Inflammatory macrophage (primary cell): ENCODE results near the gene GNAQ.

Source experiments
- DNase-seq, 2 donors: peaks; one replicate each; pipeline ENCODE4 v3.0.0-alpha.2; 2020 to 2022

Gene GNAQ

DNA sequence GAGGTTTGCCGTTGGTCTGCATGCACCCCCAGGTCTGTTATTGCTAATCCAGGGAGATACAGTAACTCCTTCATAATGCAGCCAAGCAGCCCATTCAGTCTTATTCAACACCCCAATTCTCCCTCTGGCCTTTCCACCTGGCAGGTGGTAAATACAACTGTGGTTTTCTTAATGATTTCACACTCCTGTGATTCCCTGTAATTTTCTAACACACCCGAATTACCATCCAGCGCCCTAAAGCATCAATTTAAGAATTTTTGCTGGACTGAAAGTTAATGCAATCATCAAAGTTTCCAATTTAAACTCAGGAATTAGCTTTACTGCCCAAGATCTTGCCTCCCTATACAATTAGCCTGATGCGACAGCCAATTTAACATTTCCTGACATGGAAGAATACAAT is 62.5 kb downstream of the GNAQ start:
- DNase-seq = no peak

DNA sequence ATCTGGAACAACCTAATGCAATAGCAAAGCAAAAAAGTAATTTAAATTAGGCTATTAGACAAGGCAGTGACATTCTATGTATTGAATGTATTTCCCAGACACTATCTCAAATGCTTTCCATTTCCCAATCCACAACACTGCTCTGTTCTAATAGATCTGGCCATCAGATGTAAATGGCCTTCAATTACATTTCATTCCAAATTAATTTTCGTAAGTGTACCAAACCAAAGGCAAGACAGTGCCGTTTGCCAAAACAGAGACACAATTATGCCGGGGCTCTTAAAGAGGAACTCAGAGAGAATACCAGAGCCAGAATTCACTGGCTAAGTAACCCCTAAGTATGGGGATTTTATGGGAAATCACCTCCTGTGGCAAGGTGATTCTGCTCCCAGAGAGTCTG is 63.1 kb downstream of the GNAQ start:
- DNase-seq = no peak

DNA sequence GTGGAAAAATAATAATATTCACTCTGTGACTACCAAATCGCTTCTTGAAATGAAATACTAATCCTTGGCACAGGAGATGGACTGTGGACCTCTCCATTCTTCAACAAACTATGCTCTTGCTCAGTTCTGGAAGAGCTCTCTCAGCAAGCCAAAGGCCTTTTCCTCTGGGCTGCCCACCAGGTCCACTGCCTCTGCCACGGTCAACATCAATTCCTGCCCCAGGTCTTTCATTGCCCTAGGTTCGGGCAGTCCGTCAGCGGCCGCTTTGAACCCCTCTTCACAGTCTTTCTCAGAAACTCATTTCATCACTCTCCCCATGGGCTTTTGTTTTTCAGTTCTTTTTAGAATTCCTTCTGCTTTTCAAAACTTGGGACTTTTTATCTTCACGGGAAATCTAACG is 64.9 kb downstream of the GNAQ start:
- DNase-seq = no peak

DNA sequence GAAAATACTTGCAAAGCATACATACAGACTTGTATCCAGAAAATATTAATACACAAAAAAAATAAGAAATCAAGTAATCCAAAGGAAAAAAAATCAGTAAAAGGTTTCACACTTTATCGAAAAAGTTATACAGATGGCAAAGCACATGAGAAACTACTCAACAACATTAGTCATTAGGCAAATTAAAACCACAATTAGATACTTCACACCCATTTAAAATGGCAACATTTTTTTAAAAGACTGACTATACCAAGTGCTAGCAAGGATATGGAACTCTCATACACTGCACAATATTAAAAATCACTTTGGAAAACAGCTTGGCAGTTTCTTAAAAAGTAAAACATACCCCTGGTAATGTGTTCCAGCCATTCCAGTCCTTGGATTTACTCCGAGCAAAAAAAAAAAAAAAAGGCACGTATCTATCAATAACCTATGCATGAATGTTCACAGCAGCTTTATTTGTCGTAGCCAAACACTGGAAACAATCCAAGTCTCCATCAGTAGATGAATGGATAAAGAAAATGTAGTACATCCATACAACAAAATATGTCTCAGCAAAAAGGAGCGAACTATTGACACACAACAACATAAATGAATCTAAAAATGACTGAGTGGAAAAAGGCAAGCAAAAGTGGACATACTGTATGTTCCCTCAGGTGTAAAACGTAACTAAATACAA is 66.0 kb downstream of the GNAQ start:
- no peak for DNase-seq

DNA sequence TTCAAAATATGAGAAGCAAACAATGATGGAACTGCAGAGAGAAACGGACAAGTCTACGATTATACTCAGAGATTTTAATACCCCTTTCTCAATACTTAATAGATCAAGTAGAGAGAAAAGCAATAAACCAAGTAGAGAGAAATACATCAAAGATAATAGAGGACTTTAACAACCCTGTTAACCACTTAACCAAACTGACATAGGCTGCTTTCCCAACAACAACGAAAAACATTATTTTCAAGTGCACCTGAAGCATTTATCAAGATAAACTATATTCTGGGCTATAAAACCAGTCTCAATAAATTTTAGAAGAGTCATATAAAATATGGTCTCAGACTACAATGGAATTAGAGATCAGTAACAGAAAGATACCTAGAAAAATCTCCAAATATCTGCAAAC is 67.4 kb downstream of the GNAQ start:
- no peak for DNase-seq

DNA sequence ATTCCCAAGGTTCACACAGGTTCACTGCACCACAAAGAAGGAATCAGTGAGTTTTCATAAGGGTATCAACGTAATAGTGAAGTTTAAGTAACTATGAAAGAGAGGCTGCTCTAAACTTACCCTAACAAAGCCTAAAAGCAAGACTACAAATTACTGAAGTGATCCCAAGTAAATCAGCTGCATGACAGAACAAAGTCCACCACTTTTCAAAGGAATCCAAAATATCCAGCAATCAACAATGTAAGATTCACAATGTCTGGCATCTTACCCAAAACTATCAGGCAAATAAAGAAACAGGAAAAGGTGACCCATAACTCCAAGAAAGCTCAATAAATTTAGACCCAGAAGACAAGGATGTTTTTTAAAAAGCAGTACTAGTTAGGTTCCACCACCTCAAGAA is 70.1 kb downstream of the GNAQ start:
- no peak for DNase-seq

DNA sequence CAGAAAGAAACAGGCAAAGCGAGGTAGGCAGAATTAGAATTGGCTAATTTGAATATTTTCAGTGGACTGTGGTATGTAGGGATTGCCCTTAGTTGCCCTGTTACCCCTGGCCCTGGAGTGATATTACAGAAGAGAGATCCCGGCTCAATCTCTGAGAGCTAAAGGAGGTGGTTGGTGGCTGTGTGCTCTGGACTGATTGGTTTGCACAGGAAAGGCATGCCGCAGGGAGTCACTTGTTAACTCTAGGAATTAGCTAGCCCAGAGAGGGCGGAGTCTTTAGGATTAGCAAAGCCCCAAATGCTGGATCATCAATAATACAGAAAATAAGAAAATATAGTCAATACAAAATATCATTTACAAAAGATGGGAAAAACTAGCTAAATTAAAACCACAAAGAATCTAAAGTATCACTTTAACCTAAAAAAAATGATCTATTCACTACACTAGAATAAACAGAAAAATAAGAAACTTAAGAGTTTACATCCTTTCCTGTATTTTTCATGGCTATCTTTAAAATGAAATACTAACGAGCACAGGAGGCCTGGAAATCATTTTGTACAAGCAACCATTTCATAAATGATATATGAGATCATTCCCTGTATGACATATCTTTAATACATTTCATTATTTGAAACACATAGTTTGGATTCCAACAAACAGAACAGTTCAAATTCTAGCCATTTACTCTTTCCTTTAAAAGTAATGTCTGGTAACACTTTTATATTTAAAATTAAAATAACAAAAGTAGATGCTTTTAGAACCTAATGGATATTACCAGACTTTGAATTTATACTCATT is 71.1 kb downstream of the GNAQ start:
- no peak for DNase-seq

DNA sequence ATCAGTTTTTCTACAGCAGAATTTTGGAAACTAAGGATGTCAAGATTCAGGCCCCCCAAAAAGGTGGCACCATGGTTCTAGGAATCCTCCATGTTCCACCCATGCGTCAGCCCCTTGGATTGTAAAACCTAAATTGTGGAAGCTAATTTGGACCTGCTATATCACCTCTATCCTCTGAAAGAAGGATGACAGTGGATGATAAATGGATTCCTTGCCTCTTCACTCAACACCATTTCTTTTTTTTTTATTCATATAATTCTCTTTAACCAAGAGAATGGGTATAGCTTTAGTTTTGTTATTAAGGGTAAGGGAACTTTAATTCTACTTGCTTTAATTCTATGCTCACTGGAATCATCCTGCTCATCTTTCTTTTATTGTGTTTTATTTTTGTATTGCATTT is 71.8 kb downstream of the GNAQ start:
- DNase-seq = no peak

DNA sequence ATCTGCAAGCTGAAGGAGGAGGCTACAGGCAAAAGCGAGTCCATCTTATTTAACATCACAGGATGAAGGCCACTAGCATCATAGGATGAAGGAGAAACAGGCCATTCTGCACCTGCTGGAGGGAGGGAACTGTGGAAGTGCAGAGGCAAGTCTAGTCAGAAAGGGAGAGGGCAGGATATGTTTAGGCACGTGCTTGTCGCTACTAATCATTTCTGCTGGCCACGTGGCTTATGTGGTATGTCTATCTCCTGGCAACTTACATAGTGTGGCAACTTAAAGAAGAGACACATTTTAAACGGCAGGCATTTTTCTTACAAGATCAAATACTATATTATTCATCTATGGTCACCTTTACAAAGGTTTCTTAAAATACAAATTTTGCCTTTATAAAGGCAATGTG is 74.0 kb downstream of the GNAQ start:
- DNase-seq = no peak

DNA sequence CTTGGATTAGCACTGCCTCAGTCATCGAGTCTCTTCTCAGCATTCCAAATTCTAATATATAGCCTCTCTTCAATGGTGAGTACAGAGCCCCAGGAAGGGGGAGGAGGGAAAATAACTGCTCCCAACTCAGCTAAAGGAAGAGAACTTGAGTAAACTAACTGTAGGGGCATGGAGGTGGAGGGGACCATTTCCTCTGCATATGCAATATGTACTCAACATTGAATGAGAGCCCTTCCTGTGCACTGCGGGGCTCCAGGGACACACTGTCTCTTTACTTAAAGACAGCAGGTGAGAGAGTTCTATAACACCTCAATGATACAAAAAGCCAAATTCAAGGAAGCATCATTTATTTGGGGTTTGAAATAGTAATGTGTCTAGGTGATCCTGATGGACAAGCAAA is 75.1 kb downstream of the GNAQ start:
- DNase-seq = no peak

DNA sequence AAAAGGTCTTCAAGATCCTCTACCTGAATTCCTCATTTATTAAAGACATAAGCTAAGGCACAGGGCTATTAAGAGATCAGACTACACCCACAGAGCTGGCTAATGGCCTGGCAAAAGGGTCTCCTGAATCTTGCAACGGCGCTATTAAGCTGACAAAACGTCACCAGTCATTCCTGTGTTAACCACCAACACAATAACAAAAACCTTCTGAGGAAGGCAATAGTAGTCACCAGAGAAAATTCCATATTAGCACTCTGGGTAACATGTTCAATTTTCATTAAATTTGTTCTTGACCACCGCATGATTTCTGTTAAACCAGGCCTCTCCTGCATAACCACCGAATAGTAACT is 77.0 kb downstream of the GNAQ start:
- no peak for DNase-seq

DNA sequence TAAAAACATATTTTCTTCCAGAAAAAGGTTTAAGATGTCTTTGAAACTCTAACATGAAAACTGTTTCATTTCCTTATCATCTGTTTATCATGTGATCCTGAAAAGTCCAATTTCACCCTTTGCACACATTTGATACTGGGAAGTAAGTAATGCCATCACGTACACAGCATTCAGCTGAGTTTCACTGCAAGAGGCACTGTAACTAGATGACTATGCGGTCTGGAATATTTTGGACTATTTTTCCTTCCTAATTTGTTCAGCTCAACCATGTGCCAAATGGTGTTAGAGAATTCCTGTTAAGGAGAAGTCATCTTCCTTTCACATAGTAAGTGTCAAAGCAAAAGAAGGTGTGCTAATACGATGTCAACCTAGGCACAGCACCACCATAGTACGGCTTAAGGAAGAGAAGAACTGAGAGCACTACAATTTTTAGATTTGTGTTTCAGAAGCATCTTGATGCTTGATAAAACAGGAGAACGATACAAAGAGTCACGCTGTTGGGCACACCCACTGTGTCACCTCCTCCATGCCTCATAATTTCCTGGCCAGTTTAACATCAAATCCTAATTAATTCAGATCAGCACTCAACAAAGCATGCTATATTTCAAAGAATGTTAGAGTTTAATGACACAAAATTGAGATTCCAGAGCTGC is 77.5 kb downstream of the GNAQ start:
- peak; percentile 74 to 80 for DNase-seq

DNA sequence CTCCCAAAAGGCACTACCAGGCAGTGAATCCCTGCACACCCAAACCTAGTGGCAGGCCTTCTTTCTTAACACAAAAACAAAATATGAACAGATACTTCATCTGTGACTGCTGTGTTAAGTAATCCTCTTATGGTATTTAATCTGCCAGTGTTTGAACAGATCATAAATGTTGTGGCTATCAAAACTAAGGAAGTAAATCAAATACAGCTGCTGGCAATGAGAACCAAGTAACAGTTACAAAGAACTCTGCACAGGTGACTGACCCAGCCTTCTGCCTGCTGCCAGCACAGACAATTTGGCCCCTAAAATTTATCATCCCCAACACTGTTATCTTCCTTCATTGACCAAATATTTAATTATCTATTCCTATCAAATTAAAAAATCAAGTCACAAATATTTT is 78.0 kb downstream of the GNAQ start:
- no peak for DNase-seq

DNA sequence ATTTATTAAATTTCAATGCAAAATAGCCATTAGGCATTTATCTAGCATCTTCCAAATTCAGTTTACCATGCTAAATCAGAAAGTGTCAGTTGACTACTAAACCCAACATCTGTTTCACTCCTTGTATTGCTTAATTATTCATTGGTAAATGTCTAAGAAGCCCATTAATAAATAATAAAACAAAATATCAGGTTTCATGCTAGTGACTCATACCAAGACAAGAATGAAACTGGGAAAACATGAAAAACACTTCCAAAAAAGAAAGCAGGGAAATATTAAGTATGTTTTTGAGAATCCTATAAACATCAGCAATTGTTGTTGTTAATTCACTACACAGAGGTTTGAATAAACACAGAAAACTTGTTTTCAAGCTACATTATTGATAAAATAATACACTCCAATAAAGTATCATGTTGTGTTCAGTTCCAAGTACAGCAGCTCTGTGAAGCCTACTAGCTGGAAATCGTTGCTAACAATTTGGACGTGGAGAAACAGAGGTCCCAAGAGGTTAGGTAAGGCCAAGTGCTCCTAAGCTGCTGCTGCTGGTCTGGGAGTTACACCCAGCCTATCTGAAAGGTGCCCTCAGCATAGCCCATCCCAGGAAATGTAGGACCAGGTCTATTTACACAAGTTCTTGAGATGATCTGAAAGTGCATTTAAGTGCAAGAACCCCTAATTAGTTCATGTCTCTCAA is 78.8 kb downstream of the GNAQ start:
- DNase-seq = no peak

DNA sequence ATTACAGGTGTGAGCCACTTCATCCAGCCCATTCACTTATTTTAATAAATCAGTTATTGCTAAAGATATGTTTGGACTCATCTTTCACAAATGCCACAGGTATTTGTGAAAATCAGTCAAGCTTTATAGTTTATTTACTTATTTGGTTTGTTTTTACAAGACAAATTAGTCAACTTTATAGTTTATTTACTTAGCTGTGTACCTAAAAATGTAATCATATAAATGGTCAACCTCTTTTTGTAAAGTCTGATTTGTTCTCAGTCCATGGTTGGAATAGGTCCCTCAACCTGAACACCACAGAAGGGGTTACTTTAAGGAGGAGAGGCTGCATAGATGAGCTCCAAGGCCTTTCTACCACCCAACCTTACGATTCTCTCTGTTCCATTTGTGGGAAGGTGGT is 80.2 kb downstream of the GNAQ start:
- DNase-seq = no peak

DNA sequence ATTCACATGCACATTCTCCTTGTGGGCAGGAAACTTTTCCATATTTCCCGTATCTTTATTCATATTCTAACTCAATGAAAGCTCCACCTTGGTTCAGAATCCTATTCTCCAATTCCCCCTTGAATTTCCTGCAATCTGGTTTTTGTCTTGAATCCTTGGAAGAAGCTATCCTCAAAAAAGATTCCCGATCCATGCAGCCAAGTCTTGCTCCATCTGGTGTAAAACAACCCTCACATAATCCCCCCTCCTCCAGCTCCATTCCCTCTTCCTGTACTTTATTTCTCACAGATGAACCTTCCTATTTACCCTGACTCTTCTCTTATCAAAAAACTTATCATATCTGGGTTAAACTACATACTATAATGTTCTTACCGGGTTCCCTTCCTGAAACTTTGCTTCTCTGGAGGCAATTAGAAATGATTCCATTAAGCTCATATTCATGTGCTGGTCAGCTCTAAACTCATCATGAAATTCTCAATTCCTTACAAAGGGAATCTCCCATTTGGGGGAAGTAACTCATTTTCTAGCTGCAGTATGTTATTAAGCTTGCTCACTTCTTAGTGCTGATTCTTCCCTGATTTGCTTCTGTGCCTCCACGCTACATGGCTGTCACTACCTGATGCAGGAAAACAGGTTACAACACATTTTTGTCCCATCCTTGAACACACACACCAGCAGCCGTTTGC is 81.7 kb downstream of the GNAQ start:
- DNase-seq = no peak

DNA sequence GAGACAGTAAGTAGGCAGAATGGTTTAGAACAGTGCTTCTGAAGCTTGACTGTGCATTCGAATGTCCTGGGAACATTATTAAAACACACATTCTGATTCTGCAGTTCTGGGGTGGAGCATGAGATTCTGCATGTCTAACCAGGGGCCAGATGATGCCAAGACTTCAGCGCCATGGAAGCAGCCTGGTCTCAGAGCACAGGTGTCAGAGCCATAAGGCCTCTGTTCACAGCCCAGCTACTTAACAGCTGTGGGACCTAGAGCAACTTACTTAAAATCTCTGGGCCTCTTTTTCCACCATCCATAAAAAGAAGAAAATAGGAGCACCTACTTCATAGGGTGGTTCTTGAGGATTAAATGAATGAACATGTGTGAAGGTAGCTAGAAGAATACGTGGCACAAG is 84.0 kb downstream of the GNAQ start:
- DNase-seq = no peak

DNA sequence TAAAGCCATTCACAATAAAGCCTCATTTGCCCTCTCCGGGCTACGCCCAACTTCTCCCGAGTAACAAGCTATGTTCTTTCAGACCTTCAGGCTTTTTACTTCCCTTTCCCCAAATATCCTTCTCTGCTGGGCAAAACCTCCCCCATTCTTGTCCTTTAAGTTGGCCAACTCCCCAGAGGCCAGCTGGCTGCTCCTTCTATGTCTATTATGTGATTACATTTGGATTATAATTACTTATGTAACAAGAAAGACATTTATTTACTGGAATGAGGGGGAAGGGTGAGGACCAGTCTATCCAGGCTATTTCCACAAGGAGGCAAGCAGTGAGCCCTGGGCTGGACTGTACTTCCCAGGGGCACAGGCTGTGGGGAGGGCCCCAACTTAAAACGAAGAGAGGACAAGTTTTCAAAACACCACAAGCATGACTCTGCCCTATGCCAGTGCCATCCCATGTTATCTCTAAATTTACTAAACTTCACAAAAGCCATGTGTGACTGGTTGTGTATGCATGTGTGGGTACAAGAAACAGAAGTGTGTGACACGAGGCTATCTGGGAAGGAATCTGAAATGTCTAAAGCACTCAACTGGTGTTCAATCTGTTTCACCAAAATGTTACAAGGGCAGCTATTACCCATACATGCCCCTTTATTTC is 84.5 kb downstream of the GNAQ start:
- peak; percentile 50 to 59 for DNase-seq

DNA sequence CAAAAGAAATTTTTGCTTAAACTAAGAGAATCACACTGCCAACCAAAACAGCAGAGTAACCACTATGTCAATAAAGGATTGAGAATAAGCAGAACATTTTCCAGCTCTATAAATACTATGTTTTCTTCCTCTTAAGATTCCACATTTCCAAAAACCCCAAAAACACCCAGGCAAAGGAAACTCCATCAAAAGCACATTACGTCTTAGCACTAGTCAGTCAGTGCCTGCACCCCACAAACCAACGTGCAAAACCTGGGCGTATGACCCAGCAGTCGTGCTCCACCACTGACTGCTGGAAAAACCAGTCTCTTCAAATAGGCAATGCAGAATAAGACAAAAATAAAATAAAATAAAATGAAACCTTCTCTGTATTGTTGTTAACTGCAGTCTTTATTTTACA is 85.3 kb downstream of the GNAQ start:
- no peak for DNase-seq

DNA sequence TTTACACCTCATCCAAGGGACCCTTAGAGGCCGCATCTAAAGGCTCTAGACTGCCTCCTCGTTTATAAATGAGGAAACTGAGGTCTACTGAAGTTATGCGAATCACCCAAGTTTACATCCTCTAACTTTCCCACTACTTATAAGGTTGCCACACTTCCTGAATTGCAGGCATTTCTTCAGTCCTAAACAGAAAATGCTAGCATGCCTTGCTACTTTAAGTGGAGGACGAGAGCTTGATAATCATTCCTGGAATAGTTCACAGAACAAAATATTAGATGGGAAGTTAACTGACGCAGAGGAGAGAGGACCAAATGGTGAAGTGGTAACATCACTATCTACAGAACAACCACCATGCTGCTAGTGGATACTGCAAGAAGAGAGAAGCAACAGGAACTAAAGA is 85.8 kb downstream of the GNAQ start:
- DNase-seq = peak; percentile 74 to 89

DNA sequence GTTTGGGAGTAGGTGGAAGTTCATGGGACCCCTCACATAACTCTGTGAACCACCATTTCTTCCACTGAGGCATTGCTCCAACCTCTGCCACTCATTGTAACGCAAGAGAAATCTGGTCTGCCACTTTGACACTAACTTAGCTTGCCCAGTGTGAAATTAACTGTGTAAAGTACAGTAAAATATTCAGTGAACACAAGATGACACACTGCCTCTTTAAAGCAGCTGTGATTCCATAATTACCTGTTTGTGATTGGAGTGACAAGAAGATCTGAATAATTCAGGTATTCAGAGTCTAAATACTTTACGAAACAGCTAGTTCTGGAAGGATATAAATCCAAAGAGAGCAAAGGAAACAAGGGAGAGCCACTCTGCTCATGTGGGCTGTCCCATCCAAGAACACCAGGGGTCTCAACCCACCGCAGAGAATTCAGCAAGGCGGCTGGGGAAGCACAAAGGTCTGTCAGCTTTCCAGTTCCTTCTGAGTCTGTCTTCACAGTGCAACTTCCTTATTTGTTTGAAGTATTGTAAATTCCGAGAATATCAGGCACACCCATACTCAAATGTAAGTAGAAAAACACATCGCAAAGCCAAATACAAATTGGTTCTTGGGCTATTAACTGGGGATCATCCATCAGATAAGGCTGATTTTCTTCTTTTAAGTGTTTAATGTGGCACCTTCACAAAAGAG is 86.9 kb downstream of the GNAQ start:
- peak; percentile 74 to 86 for DNase-seq

DNA sequence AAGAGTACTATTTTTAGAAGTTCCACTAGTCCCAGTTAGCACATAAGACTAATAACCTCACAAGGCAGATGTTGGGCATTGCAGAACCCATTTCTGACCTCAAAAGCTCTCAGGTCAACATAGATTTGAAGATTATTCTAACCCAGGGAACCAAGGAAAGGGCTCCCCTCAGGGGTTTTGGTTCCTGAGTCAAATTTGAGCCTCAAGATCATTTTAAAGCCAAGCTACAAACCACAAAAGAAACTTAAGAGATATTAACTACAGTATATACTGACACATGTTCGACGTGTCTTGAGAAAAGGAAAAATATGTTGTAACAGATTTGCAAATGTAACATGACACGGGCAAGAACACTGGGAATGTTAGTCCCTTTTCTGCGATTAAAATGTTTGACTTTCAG is 88.6 kb downstream of the GNAQ start:
- no peak for DNase-seq
